ENCODE measurements around the gene GRK6.
A peak's percentile ranks its signal among the peaks of the same experiment; 100 is the strongest.

The GRK6 gene

GRCh38 chr5:177468685-177469628 is 42.5 kb downstream of the GRK6 start:
- DNase-seq (ENCODE audit: low spot score) = no peak
- FAIRE-seq = no peak

DNA sequence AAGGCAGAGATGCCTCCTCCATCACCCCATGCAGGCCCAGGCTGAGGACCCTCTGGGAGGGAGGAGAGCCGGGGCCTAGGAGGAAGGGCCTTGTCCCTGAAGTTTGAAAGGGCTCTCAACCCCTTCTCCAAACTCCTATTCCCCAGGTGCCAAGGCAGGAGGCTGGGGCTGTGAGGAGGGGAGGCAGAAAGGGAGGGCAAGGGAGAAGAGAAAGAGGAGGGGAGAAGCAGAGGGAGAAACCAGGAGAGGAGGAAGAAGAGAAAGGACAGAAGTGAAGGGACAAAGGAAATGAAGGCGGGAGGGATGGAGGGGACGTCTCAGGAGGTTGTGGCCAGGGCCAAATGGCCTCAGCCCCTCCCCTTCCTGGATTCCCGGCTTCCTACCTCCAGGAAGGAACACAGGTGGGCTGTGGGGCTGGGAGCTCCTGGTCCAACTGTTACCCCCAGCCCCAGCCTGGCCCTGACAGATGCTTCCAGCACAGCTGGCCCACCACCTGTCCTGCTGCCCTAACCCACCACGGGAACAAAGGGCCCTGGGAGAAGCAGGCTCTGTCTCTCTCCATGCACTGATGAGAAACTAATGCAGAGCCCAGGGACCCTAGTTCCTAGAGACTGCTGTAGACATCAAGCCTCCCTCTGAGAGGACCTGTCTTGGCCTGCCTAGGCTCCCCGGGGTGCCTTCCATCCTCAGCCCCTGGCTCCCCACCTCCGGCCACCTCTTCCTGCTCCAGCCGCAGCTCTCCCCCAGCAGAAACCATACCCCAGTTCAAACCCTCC is 43.5 kb downstream of the GRK6 start:
- DNase-seq (ENCODE audit: low spot score) (no peak), FAIRE-seq (no peak)

GRCh38 chr5:177470759-177471536 is 44.5 kb downstream of the GRK6 start:
- FAIRE-seq (no peak), DNase-seq (ENCODE audit: low spot score) (peak; percentile 35)

DNA sequence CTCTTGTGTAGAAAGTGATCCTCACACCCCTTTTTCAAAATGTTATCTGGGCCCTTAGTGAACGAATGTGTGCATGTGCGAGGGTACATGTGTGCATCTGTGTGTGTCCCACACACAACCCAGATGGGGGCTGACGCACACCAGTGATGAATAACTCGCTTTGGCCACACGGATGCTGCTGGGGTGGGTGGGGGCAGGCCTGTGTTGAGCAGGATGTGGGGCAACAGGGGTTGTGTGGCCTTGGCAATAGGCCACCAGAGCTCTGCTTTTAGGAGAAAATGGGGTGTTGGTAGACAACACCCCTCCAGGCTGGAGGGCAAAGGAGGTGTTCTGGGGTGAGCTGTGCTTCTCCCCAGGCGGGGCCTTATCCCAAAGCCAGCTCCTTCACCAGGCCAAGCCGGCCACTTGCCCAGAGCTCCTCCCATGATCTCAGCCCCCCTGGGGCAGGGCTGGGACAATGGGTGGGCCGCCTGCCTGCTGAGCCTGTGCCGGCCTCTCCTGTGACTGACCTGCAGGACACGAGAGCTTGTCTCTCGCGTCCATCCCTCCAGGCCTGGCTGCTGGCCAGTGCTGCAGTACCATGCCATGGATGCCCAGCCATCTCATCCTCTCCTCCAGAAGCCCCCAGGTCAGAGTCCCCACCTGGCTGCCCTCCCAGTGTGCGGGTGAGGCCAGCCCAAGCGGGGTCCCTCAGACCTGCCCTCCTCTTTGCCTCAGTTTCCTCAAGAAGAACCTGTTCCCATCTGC is 45.3 kb downstream of the GRK6 start:
- FAIRE-seq (no peak), DNase-seq (ENCODE audit: low spot score) (no peak)

DNA sequence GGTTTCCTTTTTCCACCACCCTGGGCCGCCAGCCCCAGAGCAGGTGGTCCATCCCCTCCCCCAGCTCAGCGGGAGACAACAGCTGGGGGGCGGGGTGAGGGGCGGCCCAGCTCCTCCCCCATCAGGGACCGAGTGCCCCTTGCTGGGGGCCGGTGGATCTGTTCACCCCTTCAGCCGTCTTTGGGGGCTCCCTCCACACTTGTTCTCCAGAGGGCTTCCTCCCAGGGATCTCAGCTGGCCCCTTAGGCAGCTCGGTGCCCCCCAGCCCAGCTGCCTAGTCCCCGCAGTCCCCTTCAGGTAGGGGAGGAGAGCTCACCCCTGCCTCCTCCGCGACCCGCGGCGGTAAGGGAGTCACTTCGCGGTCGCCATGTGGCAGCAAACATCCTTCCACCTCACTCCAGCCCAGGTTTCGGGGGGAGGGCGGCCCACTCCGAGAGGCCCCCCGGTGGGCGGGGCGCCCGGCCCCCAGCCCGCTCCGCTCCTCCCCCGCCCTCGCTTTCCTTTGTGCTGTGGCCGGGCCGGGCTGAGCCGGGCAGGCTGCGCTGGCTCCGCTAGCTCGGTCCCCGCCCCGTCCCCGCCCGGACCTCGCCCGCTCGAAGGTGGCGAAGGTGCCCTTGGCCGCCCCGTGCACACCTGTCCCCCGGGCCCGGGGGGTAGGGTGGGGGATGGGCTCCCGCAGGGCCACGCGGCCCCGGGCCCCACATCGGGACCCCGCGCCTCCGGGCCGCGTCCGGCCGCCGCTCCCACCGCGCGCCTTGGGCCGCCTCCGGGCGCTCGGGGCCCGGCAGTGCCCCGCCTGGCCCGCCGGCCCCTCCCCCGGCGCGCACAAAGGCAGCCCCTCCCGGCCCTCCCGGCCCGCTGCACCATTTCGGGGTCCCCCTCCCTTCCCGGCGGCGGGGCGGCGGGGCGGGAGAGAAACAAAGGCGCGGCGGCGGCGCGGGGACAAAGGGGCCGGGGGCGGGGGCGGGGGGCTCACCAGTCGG is 46.3 kb downstream of the GRK6 start:
- DNase-seq (ENCODE audit: low spot score) = peak; percentile 31
- no peak for FAIRE-seq

DNA sequence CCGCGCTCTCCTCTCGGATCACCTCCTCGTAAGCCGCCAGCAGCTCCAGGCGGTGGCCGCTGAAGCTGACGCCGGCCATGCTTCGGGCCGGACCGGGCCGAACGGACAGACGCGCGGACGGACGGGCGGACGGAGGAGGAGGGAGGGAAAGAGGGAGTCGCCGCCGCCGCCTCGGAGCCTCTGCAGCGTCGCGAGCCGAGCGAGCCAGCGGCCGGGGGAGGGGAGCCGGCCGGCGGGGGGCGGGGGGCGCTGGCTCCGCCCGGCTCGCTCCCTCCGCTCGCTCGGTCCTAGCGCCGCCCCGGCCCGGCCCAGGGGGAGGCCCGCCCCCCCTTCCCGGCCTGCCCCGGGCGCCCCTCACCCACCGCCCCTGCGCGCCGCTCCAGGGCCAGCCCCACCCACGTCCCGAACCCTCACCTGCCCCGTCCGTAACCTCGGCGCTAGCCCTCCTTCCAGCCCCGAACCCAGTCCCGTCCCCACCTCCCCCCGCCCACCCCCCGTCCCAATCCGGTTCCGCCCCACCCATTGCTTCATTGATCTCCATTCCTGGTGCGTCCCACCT is 47.0 kb downstream of the GRK6 start, which contains the start of gene DBN1:
Gene DBN1 (minus strand): TSS at position 192 of the 559 bp plus-strand sequence. CDS start 113 bp downstream, at position 79.
- DNase-seq (ENCODE audit: low spot score) = peak; percentile 19
- FAIRE-seq = no peak

GRCh38 chr5:177474002-177474476 is 47.6 kb downstream of the GRK6 start:
- FAIRE-seq = no peak
- no peak for DNase-seq (ENCODE audit: low spot score)

DNA sequence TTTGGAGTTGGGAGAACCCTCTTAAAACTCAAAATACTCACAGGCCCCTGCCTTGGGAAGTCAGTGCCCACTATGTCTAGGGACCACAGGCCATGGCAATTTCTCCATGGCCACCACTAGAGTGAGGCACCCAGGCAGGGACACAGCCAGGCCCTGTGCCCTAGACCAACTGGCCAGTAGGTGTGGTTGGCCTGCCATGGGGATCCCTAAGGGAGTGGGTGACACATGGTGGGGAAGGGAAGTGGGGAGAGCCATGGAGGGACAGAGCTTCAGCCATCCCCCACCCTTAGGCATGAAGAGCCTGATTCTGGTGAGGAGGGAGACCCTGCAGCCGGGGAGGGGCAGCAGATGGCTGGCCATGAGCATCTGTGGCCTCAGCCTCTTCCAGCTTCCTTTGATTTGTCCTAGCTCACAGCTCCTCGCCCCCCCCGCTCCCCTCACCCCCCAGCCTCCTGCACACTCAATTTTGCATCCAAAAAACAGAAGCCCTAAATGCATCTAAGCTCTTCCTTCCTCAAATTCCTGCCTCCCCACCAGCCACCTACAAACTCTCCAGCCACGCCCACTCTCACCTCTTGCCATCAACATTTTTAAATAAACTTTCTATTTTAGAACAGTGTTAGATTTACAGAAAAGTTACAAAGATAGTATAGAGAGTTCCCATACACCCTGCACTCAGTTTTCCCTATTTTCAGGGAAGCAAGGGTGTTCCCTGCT is 48.5 kb downstream of the GRK6 start:
- FAIRE-seq = no peak
- DNase-seq (ENCODE audit: low spot score) = no peak

GRCh38 chr5:177475563-177476427 is 49.3 kb downstream of the GRK6 start:
- FAIRE-seq (no peak), DNase-seq (ENCODE audit: low spot score) (no peak)

DNA sequence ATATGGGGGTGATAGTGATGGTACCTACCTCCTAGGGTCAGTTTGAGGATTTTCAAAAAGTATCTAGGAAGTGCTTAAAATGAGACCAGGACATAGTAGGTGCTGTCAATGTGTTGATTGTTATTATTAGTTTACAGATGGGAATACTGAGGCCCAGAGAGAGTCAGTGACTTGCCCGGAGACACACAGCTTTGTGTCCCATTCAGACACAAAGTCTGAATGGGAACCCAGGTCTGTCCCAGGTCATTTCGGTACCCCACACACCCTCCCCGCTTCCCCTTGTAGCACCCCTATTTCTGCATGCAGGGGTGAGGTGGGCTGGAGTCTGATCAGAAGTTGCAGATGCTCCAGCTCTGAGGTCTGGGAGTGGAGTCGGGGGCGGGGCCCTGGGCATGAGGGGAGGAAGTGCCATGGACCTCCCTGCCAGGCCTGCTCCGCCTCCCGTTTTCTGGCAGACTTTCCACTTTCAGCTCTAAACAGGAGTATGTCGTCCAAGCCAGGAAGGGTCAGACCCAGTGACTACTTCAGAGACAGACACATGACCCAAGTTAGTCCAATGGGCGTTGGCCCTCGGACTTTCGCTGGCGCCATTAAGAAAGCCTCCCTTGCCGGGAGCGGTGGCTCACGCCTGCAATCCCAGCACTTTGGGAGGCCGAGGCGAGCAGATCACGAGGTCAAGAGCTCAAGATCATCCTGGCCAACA is 50.2 kb downstream of the GRK6 start:
- FAIRE-seq (no peak), DNase-seq (ENCODE audit: low spot score) (no peak)

DNA sequence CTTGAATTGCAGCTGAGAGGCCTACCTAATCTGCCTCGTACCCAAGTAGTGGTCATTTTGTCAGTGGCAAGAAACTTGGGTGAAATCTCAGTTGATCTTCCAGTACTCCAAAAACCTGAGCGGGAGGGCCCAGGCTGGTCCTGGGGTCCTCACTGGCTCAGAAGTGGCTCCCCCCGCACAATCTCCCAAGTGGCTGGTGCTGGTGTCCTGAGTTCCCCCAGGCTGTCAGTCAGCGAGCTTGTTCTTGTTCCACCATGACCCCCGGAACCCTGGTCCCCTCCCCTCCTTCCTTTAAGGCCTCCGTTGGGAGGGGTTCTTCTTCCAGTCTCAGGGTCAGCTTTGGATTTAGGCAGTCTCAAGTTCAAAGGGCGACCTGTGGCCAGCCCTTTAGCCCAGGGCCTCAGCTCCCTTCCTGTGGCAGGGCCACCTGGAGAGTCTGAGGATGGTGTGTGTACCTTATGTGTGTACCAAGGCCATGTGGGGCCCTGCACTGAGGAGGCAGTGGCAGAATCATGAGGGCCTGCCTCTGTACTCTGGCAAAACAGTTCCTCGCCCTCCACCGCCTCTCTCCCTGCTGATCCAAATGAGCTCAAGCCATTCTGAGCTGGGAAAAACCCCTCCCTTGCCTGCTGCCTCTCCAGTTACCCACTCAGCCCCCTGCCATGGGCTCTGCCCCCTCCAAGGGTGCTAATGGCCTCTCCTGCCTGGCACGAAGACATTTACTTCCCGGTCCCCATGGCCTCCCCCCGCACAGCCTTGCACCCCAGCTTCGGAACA is 51.4 kb downstream of the GRK6 start:
- DNase-seq (ENCODE audit: low spot score) (no peak), FAIRE-seq (no peak)

- FAIRE-seq = no peak
- DNase-seq (ENCODE audit: low spot score) = no peak
Measured at GRCh38 chr5:177478711-177479646, 52.5 kb downstream of the GRK6 start.

DNA sequence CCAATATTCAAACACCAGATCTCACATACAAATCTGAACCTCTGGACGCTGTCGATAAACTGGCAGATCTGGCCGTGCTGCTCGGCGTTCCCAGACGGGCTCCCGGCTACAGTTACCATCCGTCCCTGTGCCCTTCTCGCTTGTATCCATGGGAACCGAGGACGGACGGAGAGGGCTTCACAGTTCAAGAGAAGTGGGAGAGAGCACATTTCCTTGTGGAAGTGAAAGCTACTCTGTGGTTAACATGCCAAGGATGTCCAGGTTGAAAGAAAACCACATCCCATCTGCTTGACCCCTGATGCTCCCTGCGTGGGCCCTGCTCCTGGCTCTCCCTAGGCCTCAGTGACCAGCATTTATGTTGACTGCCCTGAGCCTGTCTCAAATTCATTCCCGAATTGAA is 53.3 kb downstream of the GRK6 start:
- peak; percentile 21 for FAIRE-seq
- DNase-seq (ENCODE audit: low spot score) = peak; percentile 49

DNA sequence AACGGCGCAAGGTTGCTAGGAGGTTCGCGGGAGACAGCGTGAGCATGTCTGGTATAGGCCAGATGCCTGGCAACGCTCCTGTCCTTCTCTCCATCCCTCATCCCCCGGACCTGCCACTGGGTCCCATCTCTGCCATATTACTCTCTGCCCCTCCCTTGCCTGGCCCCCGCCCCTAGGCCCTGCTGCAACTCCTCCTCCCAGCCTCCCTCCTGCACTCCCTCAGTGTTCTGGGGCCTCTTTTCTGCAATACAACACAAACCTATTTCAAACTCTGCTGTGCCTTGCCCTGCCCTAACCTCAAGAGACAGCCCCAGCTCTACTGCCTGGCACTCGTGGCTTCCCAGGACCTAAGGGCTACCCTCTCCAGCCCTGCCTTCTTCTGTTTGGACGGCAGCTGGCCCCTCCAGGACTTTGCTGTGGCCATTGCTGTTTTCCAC is 55.9 kb downstream of the GRK6 start:
- DNase-seq (ENCODE audit: low spot score) (no peak), FAIRE-seq (no peak)

DNA sequence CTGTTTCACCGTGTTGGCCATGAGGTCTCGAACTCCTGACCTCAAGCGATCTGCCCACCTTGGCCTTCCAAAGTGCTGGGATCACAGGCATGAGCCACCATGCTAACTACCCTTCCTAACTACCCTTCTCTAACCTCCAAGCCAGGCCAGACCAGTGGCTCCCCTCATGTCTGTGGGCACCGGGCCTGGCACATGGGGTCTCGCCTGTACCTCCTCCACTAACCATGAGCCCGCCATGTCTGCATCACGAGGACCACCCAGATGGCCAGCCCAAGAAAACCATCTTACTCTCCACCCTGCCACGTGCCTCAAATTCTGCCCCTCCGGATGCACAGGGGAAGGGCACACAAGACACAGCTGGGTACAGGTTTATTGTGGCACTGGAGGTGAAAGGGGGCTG is 56.6 kb downstream of the GRK6 start:
- FAIRE-seq (no peak), DNase-seq (ENCODE audit: low spot score) (no peak)
